ENCODE measurements around the gene TAAR8.

Gene TAAR8

DNA sequence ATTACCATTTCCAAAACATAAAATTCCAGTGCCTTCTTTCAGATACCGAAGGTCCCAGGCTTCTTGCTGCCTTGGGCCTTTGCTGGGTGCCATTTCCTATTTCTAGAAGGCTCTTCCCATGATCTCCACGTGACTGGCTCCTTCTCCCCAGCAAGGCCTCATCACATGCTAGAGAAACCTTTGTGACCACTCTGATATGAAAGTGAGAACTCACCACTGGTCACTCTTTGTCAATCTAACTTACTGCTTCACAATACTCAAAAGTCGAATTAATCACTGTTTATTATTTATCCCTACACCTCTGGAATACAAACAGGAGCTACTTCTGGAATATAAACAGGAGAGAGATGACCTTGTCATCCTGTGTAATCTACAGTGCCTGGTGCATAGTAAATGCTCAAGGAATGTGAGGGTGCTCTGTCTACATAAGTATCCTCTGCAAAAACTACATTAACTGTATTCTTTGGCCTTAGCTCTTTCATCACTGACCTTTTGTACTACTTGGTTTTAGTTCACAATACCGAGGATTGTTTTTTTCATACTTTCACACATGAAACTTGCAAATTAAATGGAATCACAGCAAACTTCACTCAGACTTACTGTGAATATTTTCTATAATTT is 41.2 kb upstream of the TAAR8 start:
- Histone ChIP-seq H3K9me3 (no peaks in the 10 kb centered on the region), H3K36me3 (peaks cover 19% of the 10 kb centered on the region), H3K4me3 (ENCODE audit: low read depth in 1 of 2, low read length in 1 of 2) (peak overlapping the region; percentile 77 to 93), H3K27ac (peak overlapping the region; percentile 98), H3K27me3 (peaks cover 7% of the 10 kb centered on the region), H3K4me1 (ENCODE audit: control insufficient read depth in 1 of 2, insufficient read depth in 1 of 2, low read depth in 1 of 2, low read length in 1 of 2) (peaks cover 38 to 41% of the 10 kb centered on the region in 2 experiments)
- TF ChIP-seq, protein P1, sequence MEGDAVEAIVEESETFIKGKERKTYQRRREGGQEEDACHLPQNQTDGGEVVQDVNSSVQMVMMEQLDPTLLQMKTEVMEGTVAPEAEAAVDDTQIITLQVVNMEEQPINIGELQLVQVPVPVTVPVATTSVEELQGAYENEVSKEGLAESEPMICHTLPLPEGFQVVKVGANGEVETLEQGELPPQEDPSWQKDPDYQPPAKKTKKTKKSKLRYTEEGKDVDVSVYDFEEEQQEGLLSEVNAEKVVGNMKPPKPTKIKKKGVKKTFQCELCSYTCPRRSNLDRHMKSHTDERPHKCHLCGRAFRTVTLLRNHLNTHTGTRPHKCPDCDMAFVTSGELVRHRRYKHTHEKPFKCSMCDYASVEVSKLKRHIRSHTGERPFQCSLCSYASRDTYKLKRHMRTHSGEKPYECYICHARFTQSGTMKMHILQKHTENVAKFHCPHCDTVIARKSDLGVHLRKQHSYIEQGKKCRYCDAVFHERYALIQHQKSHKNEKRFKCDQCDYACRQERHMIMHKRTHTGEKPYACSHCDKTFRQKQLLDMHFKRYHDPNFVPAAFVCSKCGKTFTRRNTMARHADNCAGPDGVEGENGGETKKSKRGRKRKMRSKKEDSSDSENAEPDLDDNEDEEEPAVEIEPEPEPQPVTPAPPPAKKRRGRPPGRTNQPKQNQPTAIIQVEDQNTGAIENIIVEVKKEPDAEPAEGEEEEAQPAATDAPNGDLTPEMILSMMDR (IDR thresholded peaks at IDR 0.05), result no peak

DNA sequence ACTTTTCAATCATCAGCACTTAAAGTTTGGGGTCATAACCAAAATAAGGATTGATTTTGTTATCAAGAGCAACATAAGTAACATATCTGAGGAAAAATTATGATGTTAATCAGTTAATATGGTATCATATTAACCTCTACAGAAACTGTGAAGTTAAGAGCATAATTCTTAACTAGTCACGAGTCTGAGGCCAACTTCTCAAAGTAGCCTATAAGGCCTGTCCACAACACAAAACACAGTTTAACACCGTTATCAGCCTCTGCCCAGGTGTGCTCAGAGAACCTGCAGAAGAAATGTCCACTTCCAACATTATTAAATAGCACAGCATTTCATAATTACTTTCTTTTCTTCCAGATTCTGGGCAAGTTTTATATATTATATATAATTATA is 40.6 kb upstream of the TAAR8 start:
- H3K27ac ChIP-seq, result peak overlapping the region; percentile 98
- H3K9me3 ChIP-seq, result no peaks in the 10 kb centered on the region
- TF ChIP-seq, protein P1 (IDR thresholded peaks at IDR 0.05), result no peak
- H3K27me3 ChIP-seq, result peaks cover 11% of the 10 kb centered on the region
- peaks cover 38 to 41% of the 10 kb centered on the region in 2 experiments for H3K4me1 ChIP-seq (ENCODE audit: control insufficient read depth in 1 of 2, insufficient read depth in 1 of 2, low read depth in 1 of 2, low read length in 1 of 2)
- peak overlapping the region; percentile 77 to 93 for H3K4me3 ChIP-seq (ENCODE audit: low read depth in 1 of 2, low read length in 1 of 2)
- H3K36me3 ChIP-seq, result peaks cover 19% of the 10 kb centered on the region

DNA sequence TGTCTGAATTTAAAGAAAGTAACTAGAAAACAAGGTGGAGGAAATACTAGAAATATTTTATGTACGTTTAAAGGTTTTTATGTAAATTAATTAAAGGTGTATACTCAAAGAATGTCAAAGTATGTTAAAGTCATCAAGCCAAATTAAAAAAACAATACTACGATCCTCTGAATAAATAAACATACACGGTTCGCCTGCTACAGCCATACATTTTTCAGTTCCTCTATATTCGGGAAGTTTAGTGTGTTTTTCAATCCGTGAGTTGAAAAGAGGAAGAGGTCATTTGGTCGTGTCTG is 40.2 kb upstream of the TAAR8 start:
- Histone ChIP-seq H3K9me3 (no peaks in the 10 kb centered on the region), H3K27ac (peak overlapping the region; percentile 98), H3K4me3 (ENCODE audit: low read depth in 1 of 2, low read length in 1 of 2) (peak overlapping the region; percentile 77 to 93), H3K36me3 (peaks cover 14% of the 10 kb centered on the region), H3K27me3 (peaks cover 13% of the 10 kb centered on the region), H3K4me1 (ENCODE audit: control insufficient read depth in 1 of 2, insufficient read depth in 1 of 2, low read depth in 1 of 2, low read length in 1 of 2) (peaks cover 38 to 39% of the 10 kb centered on the region in 2 experiments)
- TF ChIP-seq, protein P1 (IDR thresholded peaks at IDR 0.05), result no peak

DNA sequence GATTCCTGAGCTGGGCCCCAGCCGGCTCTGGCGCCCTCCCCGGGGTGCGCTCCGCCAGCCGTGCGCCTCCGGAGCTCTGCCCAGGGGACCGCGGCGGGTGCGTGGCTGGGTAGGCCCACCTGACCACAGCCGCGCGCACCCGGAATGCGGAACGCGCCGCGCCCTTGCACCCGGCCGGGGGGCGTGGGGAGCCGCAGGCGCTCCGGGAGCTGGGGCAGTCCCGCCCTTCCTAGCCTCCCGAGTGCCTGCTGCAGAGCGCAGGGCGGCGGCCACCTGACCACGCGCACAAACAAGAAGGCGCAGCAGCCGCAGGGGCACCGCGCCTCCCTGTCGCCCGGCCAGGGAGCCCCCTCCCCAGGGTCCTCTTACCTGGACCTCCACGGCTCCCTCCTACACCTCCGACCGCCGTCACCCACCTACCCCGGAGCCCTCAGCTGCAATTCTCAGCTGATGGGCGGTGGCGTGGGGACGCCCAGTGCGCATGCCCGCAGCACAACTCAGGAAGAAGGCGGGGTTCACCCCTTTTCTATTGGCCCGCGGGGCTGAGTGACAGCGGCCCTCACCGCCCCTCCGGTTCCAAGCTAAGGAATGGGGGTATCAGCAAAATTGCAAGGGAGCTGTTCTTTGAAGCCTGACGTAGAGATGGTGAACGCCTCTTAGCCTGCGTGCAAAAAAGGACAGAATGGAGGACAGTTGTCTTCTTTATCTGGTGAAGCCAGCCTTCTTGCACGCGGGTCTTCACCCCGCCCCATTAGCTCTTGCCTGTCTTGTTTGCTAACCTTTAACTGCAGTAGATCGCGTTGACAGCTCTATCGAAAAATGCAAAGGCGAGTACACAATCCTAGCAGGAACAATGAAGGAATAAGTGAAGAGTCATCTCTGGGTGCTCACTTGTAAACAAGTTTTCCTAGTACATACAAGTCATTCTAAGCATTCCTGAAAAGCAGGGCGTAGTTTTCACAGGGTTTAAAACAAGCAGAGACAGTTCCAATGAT is 39.5 kb upstream of the TAAR8 start, which contains the start of gene STX7:
STX7 (minus strand) TSS at position 479 of the 995 bp plus-strand sequence. CDS start 9,586 bp downstream, outside the sequence.
- H3K9me3 ChIP-seq, result no peaks in the 10 kb centered on the region
- peak within 1 kb of the TSS; percentile 77 to 93 for H3K4me3 ChIP-seq (ENCODE audit: low read depth in 1 of 2, low read length in 1 of 2)
- TF ChIP-seq, protein P1 (IDR thresholded peaks at IDR 0.05), result peak; percentile 23
- H3K36me3 ChIP-seq, result peaks cover 8% of the 10 kb centered on the region
- H3K27me3 ChIP-seq, result peaks cover 18% of the 10 kb centered on the region
- peaks cover 36 to 38% of the 10 kb centered on the region in 2 experiments for H3K4me1 ChIP-seq (ENCODE audit: control insufficient read depth in 1 of 2, insufficient read depth in 1 of 2, low read depth in 1 of 2, low read length in 1 of 2)
- H3K27ac ChIP-seq, result peak within 1 kb of the TSS; percentile 98

DNA sequence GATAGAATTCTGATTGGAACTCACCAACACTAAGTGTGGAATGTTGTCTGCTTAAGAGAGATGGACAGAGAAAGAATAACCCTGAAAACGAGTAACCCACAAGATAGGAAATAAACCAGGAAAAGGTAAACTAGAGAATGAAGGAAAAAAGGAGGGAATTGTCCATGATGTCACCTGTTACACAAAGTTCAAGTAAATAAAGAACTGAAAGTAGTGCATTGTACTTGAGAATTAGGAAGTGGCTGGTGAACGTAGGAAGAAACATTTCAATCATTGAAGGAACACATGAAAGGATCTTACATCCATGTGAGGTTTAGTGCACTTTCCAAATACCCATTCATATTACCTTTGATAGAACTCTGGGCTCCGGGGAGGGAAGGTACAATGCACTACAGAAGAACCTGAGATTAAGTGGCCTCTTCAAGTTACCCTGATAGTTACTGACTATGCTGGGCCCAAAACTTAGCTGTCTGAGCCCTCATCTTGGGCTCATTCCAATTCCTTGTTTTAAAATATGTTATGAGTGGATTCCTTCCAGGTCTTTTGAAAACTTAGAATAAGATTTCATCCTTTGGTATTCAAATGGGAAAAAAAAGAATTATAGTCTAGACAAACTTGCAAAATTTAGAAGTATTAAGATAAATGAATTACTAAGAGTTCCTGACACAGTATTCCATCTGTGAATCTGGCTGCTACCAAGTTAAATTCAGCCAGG is 38.5 kb upstream of the TAAR8 start:
- Histone ChIP-seq H3K9me3 (no peaks in the 10 kb centered on the region), H3K4me3 (ENCODE audit: low read depth in 1 of 2, low read length in 1 of 2) (peak overlapping the region in 1 of 2 experiments; percentile 93), H3K27ac (no peak overlapping the region), H3K27me3 (peaks cover 23% of the 10 kb centered on the region), H3K36me3 (no peaks in the 10 kb centered on the region), H3K4me1 (ENCODE audit: control insufficient read depth in 1 of 2, insufficient read depth in 1 of 2, low read depth in 1 of 2, low read length in 1 of 2) (peaks cover 36 to 38% of the 10 kb centered on the region in 2 experiments)
- TF ChIP-seq, protein P1 (IDR thresholded peaks at IDR 0.05), result no peak

All from neutrophil (primary cell).